NCI-H82 (cell line): ENCODE data around the gene PQBP1.

Experiments
- DNase-seq: peaks from one replicate; lab custom pipeline; 2025; lab: John Stamatoyannopoulos, UW

Gene PQBP1

GRCh38 chrX:48902135-48902534 is 4.4 kb downstream of the PQBP1 start:
- no peak for DNase-seq

DNA sequence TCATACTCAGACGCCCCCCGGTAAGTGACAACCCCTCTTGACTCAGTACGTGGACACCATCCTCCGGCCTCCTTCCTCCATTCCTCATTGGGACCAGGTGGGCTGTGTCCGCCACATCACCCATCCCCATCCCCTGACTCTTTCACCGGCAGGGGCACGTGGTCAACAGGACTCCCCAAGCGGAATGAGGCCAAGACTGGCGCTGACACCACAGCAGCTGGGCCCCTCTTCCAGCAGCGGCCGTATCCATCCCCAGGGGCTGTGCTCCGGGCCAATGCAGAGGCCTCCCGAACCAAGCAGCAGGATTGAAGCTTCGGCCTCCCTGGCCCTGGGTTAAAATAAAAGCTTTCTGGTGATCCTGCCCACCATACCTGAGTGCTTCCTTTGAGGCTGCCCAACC is 5.0 kb downstream of the PQBP1 start:
- DNase-seq: no peak

GRCh38 chrX:48903290-48903689 is 5.6 kb downstream of the PQBP1 start:
- DNase-seq: no peak

DNA sequence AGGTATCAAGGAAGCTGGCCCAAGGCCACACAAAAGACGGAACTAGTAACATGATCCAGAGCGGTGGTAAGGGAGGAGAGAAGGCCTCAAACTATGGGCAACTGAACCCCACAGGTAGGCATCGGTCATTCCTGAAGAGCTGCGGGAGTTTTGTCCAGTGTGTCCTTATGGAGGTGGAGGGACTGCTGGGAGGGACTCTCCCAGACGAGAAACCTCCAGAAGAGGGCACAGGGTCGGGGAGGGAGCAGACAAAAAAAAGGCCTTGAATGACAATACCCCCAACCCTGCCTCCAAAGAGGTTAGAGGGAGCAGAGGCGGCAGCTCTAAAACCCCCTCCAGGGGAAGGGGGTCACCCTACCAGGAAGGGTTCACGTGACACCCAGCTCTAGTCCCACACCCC is 6.5 kb downstream of the PQBP1 start:
- DNase-seq: no peak

- DNase-seq: no peak
Measured at GRCh38 chrX:48904626-48905025, 6.9 kb downstream of the PQBP1 start.

DNA sequence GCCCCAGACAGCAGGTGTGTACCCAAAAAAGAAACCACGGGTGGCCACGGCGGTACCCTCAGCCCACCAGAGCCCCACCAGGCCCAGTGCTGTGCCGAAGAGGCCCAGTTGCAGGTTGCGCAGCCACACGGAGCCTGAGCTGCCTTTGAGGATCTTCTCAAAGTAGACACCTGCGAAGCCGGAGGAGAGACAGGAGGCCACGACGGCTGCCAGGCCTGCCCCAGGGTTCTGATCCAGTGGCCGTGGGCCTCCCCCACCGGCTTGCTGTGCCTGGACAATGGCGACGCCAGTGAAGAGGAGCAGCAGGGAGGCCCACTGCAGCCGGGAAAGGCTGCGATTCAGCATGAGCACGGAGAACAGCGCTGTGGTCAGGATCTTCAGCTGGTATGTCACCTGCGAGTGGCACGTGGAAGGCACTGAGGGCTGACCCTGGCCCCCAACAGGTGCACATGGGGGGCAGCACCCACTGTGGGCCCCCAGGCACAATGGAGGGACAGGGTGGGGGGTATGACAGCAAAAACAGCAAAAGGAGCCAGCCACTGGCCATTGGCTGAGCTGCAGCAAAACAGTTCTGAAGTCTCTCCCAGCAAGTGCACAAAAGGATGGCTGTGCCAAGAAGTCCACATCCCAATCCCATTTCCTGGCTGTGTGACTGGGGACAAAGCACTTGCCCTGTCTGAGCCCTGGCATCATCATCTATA is 7.5 kb downstream of the PQBP1 start:
- DNase-seq: no peak

- DNase-seq: no peak
Measured at GRCh38 chrX:48908600-48908999, 10.9 kb downstream of the PQBP1 start.

- DNase-seq: no peak
Measured at GRCh38 chrX:48909703-48910294, 12.1 kb downstream of the PQBP1 start.

DNA sequence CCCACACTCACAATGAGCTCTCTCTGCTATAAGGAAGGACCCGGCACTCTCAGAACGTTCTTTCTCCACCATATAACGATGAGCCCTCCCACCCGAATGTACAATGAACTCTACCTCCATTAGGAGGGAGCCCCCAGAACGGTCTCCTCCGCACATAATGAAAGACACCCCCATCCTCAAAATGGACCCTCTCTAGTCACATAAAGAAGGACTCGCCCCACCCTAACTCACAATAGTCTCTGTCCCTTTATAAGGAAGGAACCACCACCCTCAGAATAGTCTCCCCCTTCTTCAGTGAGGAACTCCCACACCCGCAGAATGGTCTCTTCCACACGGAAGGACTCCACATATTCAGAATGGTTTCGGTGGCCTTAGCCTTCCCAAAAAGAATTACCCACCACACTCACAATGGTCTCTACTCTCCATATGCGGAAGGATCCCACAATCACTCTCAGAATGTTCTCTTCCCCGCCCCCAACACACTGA is 13.2 kb downstream of the PQBP1 start:
- DNase-seq: no peak

GRCh38 chrX:48911412-48912182 is 13.9 kb downstream of the PQBP1 start, which contains the start of gene SLC35A2:
TSS of gene SLC35A2 (minus strand) at chrX:48911646. CDS start at chrX:48911636, 10 bp downstream.
- peak; percentile 94 for DNase-seq

- DNase-seq: no peak
Measured at GRCh38 chrX:48913605-48914366, 16.1 kb downstream of the PQBP1 start.

DNA sequence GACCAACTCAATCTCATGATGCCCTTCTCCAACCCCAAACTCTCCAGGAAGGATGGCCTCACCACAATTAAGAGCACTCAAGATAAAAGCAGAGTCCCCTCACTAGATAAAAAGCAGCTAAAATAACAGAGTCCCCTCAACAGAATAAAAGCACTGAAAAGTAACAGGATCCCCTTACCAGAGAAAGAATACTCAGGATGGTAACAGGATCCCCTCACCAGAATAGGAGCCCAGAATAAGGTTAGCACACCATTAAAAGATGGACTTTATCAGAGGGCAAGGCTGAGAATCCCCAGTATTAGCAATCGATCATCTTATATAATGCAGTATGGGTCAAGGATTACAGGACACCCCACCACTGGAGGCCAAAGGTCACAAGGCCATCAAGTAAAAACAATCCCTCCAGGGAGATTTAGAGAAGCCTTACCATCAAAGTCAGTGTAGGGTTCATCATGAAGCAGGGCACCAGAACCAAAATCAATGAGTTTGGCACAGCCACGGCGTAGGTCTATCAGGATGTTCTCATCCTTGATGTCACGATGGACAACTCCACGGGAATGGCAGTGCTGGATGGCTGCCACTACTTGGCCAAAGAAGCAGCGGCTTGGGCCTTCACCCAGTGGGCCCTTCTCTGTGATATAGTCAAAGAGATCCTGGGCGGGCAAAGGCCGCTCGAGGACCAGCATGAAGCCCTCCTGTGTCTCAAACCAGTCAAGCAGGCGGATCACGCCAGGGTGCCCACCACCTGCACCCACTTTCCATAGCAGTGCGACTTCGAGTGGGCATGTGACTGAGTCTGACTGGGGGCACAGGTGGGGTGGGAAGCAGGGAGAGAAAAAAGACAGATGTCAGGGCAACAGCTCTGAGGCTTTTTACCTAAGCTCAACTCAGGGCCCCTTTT is 17.1 kb downstream of the PQBP1 start:
- no peak for DNase-seq

DNA sequence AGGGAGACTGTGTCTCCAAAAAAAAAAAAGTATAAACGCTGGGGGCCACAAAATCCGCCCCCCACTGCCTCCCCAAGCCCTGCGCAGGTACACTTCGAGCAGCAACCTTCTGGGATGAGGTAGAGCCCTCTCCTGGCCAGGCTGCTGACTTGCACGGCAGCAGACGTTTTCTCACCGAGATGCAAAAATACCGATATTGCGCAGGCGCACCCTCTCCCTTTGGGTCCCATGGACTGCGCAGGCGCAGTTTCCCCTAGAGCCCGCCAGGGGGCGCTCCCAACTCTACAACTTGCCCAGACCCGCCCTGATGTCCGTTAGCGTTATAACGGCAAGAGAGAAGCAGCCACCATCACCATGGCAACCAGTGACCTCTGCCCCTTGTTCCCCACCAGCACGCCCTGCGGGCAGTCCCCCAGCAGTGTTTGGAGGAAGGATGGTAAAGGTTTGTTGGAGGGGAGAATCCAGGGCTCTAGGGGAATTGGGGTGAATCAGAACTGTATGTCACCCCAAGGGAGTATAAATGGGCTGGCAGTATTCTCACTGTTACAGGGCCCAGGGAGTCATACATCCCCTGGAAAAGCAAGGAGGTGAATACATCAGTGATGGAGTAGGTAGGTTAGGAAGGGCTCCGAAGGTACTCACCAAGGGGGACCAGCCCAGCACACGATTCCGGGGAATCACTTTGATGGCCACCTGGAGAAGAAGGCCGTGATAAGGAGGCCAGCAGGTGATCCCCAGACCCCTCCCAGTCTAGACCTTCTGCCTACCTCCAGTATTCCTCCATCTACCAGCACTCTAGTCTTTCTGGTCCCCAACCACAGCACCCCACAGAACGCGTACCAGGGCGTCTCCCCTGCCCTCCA is 19.6 kb downstream of the PQBP1 start:
- DNase-seq: peak; percentile 95

GRCh38 chrX:48918301-48918642 is 20.5 kb downstream of the PQBP1 start:
- DNase-seq: no peak

- peak; percentile 99 for DNase-seq
Measured at GRCh38 chrX:48918643-48919340, 21.1 kb downstream of the PQBP1 start, which contains the start of gene PIM2. TSS of gene PIM2 (minus strand) at chrX:48919024. CDS start at chrX:48918834, 190 bp downstream.

- DNase-seq: no peak
Measured at GRCh38 chrX:48919360-48919841, 21.7 kb downstream of the PQBP1 start.

DNA sequence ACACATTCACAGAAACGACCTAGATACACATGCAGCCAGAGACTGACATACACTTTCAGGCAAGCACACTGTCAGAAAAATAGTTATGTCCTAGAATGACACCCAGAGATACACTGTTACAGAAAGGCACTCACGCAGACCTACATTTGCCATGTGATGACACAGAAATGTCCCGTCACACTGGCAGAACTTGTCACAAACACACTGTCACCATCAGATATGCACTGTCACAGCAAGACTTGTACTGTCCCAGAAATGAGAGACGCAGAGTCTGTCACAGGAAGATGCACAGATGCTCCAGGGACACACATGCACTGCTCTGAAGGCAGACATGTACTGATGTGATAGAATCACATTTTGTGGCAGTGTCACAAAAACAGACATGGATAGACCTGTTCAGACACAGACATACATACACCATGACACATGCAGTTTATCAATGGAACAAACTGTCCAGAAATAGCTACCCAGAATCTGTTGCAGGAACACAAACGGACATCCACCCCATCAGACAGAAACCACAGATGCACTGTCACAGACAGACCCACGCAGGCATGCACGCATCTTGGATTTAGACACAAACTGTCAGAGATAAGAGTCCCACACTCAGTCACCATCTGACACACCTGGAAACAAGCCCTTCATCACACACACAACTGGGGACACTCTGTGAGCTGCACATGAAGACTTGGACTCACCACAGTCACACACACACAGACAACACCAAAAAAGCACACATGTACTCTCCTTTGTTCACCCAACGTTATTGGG is 22.4 kb downstream of the PQBP1 start:
- no peak for DNase-seq

DNA sequence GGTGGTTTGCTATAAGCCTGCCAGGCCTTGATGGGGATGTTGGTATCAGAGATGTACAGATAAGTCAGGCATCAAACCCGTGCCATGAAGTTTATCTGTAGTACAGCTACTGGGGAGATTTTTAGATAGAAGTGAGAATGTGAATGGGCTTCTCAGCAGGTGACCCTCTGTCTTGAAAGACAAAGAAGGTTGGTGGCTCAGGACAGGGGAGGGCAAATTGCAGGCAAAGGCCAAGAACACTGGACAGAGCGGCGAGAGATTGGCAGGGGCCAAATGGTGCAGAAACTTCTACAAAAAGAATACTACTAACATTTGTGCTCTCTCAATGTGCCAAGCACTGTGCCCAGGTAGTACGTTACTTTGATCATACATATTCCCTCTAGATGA is 23.0 kb downstream of the PQBP1 start:
- no peak for DNase-seq

DNA sequence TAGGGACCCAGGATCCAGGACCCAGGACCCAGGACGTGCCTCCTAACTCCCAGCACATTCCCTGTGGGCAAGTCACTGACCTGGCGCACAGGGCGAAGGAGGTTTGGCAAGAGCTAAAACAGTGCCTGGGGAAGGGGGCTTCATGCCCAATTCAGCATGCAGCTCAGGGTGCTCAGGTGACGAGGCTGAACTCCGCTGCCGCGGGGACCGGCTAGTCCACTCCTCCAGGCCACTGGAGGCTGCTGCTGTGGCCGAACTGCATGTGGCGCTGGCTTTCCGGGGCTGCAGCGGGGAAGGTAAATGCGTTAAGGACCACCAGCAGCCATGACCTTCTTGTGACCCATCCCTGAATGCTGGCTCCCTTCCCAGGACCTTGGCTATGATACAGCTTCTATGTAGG is 26.0 kb downstream of the PQBP1 start:
- no peak for DNase-seq
